ENCODE results near the gene EVC.

EVC gene

GRCh38 chr4:5735463-5735862 is 24.5 kb downstream of the EVC start:
- TF ChIP-seq CEBPB (IDR thresholded peaks at IDR 0.05) (no peak), EGR1 (IDR thresholded peaks at IDR 0.05) (no peak), TCF12 (IDR thresholded peaks at IDR 0.05; ENCODE audit: low read depth) (no peak), TAF1 (IDR thresholded peaks at IDR 0.05; ENCODE audit: low read depth) (no peak), ZBTB7A (IDR thresholded peaks at IDR 0.05; ENCODE audit: low read depth) (no peak), TEAD4 (IDR thresholded peaks at IDR 0.05) (no peak)
- TF ChIP-seq, protein P1, sequence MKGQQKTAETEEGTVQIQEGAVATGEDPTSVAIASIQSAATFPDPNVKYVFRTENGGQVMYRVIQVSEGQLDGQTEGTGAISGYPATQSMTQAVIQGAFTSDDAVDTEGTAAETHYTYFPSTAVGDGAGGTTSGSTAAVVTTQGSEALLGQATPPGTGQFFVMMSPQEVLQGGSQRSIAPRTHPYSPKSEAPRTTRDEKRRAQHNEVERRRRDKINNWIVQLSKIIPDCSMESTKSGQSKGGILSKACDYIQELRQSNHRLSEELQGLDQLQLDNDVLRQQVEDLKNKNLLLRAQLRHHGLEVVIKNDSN (IDR thresholded peaks at IDR 0.05) = no peak
- TF ChIP-seq, protein P2, sequence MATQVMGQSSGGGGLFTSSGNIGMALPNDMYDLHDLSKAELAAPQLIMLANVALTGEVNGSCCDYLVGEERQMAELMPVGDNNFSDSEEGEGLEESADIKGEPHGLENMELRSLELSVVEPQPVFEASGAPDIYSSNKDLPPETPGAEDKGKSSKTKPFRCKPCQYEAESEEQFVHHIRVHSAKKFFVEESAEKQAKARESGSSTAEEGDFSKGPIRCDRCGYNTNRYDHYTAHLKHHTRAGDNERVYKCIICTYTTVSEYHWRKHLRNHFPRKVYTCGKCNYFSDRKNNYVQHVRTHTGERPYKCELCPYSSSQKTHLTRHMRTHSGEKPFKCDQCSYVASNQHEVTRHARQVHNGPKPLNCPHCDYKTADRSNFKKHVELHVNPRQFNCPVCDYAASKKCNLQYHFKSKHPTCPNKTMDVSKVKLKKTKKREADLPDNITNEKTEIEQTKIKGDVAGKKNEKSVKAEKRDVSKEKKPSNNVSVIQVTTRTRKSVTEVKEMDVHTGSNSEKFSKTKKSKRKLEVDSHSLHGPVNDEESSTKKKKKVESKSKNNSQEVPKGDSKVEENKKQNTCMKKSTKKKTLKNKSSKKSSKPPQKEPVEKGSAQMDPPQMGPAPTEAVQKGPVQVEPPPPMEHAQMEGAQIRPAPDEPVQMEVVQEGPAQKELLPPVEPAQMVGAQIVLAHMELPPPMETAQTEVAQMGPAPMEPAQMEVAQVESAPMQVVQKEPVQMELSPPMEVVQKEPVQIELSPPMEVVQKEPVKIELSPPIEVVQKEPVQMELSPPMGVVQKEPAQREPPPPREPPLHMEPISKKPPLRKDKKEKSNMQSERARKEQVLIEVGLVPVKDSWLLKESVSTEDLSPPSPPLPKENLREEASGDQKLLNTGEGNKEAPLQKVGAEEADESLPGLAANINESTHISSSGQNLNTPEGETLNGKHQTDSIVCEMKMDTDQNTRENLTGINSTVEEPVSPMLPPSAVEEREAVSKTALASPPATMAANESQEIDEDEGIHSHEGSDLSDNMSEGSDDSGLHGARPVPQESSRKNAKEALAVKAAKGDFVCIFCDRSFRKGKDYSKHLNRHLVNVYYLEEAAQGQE (IDR thresholded peaks at IDR 0.05; ENCODE audit: low read depth) = no peak

DNA sequence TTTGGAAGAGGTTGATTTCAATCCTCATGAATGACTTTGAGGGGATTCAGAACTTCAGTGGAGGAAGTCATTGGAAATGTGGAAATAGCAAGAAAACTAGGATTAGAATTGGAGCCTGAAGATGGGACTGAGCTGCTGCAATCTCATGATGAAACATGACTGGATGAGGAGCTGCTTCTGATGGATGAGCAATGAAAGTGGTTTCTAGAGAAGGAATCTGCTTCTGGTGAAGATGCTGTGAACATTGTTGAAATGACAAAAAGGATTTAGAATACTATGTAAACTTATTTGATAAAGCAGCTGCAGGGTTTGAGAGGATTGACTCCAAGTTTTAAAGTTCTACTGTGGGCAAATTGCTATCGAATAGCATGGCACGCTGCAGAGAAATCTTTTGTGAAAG is 27.1 kb downstream of the EVC start:
- TF ChIP-seq EGR1 (IDR thresholded peaks at IDR 0.05) = no peak

- TF ChIP-seq EP300 (IDR thresholded peaks at IDR 0.05; ENCODE audit: borderline replicate concordance) (no peak), TEAD4 (IDR thresholded peaks at IDR 0.05) (no peak), ZBTB7A (IDR thresholded peaks at IDR 0.05; ENCODE audit: low read depth) (no peak), RAD21 (IDR thresholded peaks at IDR 0.05; ENCODE audit: low read depth) (no peak)
These were observed 31.4 kb downstream of the EVC start for GRCh38 chr4:5742388-5742787.

DNA sequence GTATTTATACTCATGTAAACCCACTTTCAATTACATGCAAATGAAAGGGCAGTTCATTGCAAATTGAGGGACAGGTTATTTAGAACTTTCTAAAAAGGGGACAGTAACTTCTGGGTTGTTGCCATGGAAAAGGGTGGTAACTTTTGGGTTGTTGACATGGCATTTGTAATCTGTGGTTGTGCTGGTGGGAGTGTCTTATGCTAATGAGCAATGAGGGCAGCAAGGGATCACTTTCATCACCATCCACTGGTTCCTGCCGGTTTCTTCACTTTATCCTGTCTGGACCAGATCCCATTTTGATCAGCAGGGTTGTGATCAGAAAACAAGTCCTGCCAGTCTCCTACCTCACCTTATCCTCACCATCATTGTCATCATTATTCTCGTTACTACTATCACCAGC is 32.0 kb downstream of the EVC start:
- TF ChIP-seq, protein P1 (IDR thresholded peaks at IDR 0.05) = no peak
- TF ChIP-seq CREB1 (IDR thresholded peaks at IDR 0.05; ENCODE audit: low read depth) = no peak

GRCh38 chr4:5746250-5746649 is 35.2 kb downstream of the EVC start:
- no peak for TF ChIP-seq YY1 (IDR thresholded peaks at IDR 0.05; ENCODE audit: low read depth)
- TF ChIP-seq, protein P3, sequence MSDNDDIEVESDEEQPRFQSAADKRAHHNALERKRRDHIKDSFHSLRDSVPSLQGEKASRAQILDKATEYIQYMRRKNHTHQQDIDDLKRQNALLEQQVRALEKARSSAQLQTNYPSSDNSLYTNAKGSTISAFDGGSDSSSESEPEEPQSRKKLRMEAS (IDR thresholded peaks at IDR 0.05) = no peak
- no peak for TF ChIP-seq TCF12 (IDR thresholded peaks at IDR 0.05; ENCODE audit: low read depth)
- no peak for TF ChIP-seq FOXM1 (IDR thresholded peaks at IDR 0.05; ENCODE audit: borderline replicate concordance, low read depth)
- TF ChIP-seq EP300 (IDR thresholded peaks at IDR 0.05; ENCODE audit: borderline replicate concordance) = no peak
- TF ChIP-seq ZBTB7A (IDR thresholded peaks at IDR 0.05; ENCODE audit: low read depth) = no peak

- TF ChIP-seq TAF1 (IDR thresholded peaks at IDR 0.05; ENCODE audit: low read depth) (no peak), RAD21 (IDR thresholded peaks at IDR 0.05; ENCODE audit: low read depth) (no peak), NFIC (IDR thresholded peaks at IDR 0.05) (no peak), TEAD4 (IDR thresholded peaks at IDR 0.05) (no peak), FOXM1 (IDR thresholded peaks at IDR 0.05; ENCODE audit: borderline replicate concordance, low read depth) (no peak), CREB1 (IDR thresholded peaks at IDR 0.05; ENCODE audit: low read depth) (no peak), TCF12 (IDR thresholded peaks at IDR 0.05; ENCODE audit: low read depth) (no peak)
- TF ChIP-seq, protein P3 (IDR thresholded peaks at IDR 0.05) = no peak
- TF ChIP-seq, protein P1 (IDR thresholded peaks at IDR 0.05) = no peak
- TF ChIP-seq, protein P2 (IDR thresholded peaks at IDR 0.05; ENCODE audit: low read depth) = no peak
These were observed 36.1 kb downstream of the EVC start for GRCh38 chr4:5746829-5747737.
